Heart left ventricle (tissue), 16 donors: ENCODE data around the gene CETP. TPM values are rescaled to one million over a fixed set of nuclear protein-coding genes. Genes with fewer than 3 reads are reported as not detected.

Experiments used
- ATAC-seq, 4 donors: fragments of 200-7000 bp; cut with Tn5 transposase; one replicate each; pipeline ENCODE4 v1.9.1; 2020 to 2022; ENCODE audit warnings: moderate library complexity in 4 of 4, mild to moderate bottlenecking in 3 of 4, moderate number of reproducible peaks in 1 of 4
- DNase-seq, 5 donors: peaks; one replicate each; pipeline ENCODE4 v3.0.0-alpha.2; 2020
- H3K27ac ChIP-seq, 12 donors: fragments of 200-600 bp; sonication (generic) in 4 of 12; one replicate each; pipeline versions ENCODE4 v1.5.0 to v1.8.0; 2016 to 2022; ENCODE audit warnings: mild to moderate bottlenecking in 2 of 12
- H3K27me3 ChIP-seq, 9 donors: fragments of 200-600 bp; sonication (generic) in 2 of 9; one replicate each; pipeline versions ENCODE4 v1.5.1 to v1.8.0; 2016 to 2022; ENCODE audit warnings: mild to moderate bottlenecking in 3 of 9
- H3K36me3 ChIP-seq, 9 donors: fragments of 200-600 bp; sonication (generic) in 2 of 9; one replicate each; pipeline versions ENCODE4 v1.5.0 to v1.8.0; 2018 to 2022; ENCODE audit warnings: mild to moderate bottlenecking in 2 of 9
- H3K4me1 ChIP-seq, 12 donors: fragments of 200-600 bp; sonication (generic) in 4 of 12; one replicate each; pipeline versions ENCODE4 v1.5.0 to v1.8.0; 2016 to 2022; ENCODE audit warnings: mild to moderate bottlenecking in 3 of 12
- H3K4me3 ChIP-seq, 12 donors: fragments of 200-600 bp; sonication (generic) in 4 of 12; one replicate each; pipeline versions ENCODE4 v1.5.0 to v1.8.0; 2017 to 2022; ENCODE audit warnings: mild to moderate bottlenecking in 9 of 12, moderate library complexity in 4 of 12
- H3K9me3 ChIP-seq, 12 donors: fragments of 200-600 bp; sonication (generic) in 4 of 12; one replicate each; pipeline versions ENCODE4 v1.5.0 to v1.8.0; 2016 to 2022; ENCODE audit warnings: mild to moderate bottlenecking in 1 of 12
- CTCF ChIP-seq, 12 donors: fragments of 200-600 bp; sonication (generic) in 4 of 12; IDR thresholded peaks; one replicate each; pipeline versions ENCODE4 v1.5.0 to v1.8.0; 2018 to 2022; ENCODE audit warnings: antibody characterized with exemption in 12 of 12, mild to moderate bottlenecking in 5 of 12
- POLR2A ChIP-seq, 2 donors: fragments of 450-650 bp; IDR thresholded peaks; one replicate each; pipeline ENCODE4 v1.6.1; 2017; ENCODE audit warnings: antibody characterized with exemption in 2 of 2, mild to moderate bottlenecking in 2 of 2, moderate library complexity in 2 of 2
- WGBS, 4 donors: extraction: QIAGEN DNeasy Blood & Tissue Kit in 2 of 4; methylation state at CpG; one replicate each; pipeline versions ENCODE4 v1.1.5 to v1.1.7; 2013 to 2018; 5-methylcytosine and 5-hydroxymethylcytosine counted together
- intact Hi-C, 10 donors: fragments of 100-400 bp; cut with DNase I; formaldehyde crosslinking; loops; one replicate each; pipeline versions ENCODE4 v1.11.1 to v1.14.2; 2022
- polyA plus RNA-seq, 2 donors: library from polyadenylated mRNA; stranded (reverse); fragments of 200-250 nt; gene quantifications; one replicate each; pipeline ENCODE4 v1.2.3, GENCODE V29; 2013
- total RNA-seq, 9 donors: library from RNA; depleted of rRNA in 2 of 9; stranded (reverse); fragments of >200 nt in 2 of 9; fragmentation: NEBNext Ultra II Directional in 3 of 9; extraction: Animal tissue kit (Norgen Biotek cat#: 25700) in 3 of 9; gene quantifications; one replicate each; pipeline versions ENCODE4 v1.1.0 to v1.2.4, GENCODE V29; 2016 to 2023
- donor health status: ischemic (EF 13 %, LVEDD 7.1; RV severe dilation, severe dysfunction).
- donor health status: healthy with polysubstance abuse.
- donor health status: DM: no; HTN: yes; CAD: no.
- donor health status: DM: no; HTN: no; CAD: no.
- donor health status: ischemic (EF 25% LVEDD 6.9; RV normal size, moderate dysfunction).
- donor health status: ischemic (EF 25% LVEDD 5.7; RV mildly dilated, moderate dysfunction).
- donor health status: healthy.
- donor health status: DM: yes; HTN: yes; CAD: no.
- donor health status: ischemic (EF 35%, LVEDD 5.7; RV mildly dilated, moderate dysfunction).
- donor health status: nonischemic (EF 11% LVEDD 7.7; RV severe dilation, severe dysfunction).
- donor health status: DM: yes; HTN: yes; CAD: no.
- donor health status: PGD.
- donor health status: ischemic (EF 29% LVEDD 5.4; RV normal size, mild dysfunction).
- donor health status: nonischemic (EF 23%, LVEDD 6.1; RV moderate dilation, normal function).

The CETP gene
- total and polyA plus RNA-seq, 11 donors: 0.23 to 3.1 (median 0.31) TPM; not detected in 3

DNA sequence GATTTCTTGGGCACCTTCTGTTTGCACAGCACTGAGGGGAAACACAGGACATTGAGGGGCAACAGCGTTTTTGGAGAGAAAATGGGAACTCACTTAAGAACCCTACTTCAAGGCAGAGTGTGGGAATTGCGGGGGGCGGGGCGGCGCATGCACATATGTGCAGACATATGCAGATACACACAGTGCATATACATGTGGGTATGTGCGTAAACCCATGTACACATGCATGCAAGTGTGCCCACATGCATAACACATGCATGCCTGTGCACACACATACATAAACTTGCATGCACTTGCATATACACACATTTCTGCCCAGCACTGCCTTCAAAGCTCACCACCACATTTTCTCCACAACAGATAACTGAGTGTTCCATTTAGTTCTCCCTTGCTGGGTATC is 60.0 kb downstream of the CETP start:
- DNase-seq (no peak), ATAC-seq (no peak)
- Histone ChIP-seq H3K4me3 (no peak overlapping the region), H3K36me3 (peaks cover 0 to 97% (median 45%) of the 10 kb centered on the region in 9 donors), H3K9me3 (peaks cover 0 to 3% (median 0%) of the 10 kb centered on the region in 12 donors), H3K4me1 (peaks cover 0 to 28% (median 0%) of the 10 kb centered on the region in 12 donors), H3K27me3 (no peaks in the 10 kb centered on the region), H3K27ac (no peak overlapping the region)
- intact Hi-C loops: loop anchor here in 1 of 10 donors (5.0 kb wide), 1 partner anchor 54 kb away; no protein-coding TSS in a partner anchor
- no peak for TF ChIP-seq POLR2A (IDR thresholded peaks at IDR 0.05)
- 95 to 96% (median 96%) methylated on average over 6 of the region's 6 CpGs for WGBS, 4 donors

GRCh38 chr16:57022445-57022844 is 60.7 kb downstream of the CETP start:
- H3K27me3 ChIP-seq: no peaks in the 10 kb centered on the region
- 92 to 93% (median 92%) methylated on average over 7 of the region's 7 CpGs for WGBS, 4 donors
- H3K4me1 ChIP-seq: peaks cover 0 to 28% (median 0%) of the 10 kb centered on the region in 12 donors
- no peak for TF ChIP-seq CTCF (IDR thresholded peaks at IDR 0.05)
- TF ChIP-seq POLR2A (IDR thresholded peaks at IDR 0.05): no peak
- H3K4me3 ChIP-seq: no peak overlapping the region
- intact Hi-C loops: loop anchor here in 1 of 10 donors (5.0 kb wide), 1 partner anchor 55 kb away; no protein-coding TSS in a partner anchor
- H3K27ac ChIP-seq: no peak overlapping the region
- ATAC-seq (no peak), DNase-seq (no peak)
- H3K9me3 ChIP-seq: peaks cover 0 to 3% (median 0%) of the 10 kb centered on the region in 12 donors
- H3K36me3 ChIP-seq: peaks cover 0 to 97% (median 45%) of the 10 kb centered on the region in 9 donors

DNA sequence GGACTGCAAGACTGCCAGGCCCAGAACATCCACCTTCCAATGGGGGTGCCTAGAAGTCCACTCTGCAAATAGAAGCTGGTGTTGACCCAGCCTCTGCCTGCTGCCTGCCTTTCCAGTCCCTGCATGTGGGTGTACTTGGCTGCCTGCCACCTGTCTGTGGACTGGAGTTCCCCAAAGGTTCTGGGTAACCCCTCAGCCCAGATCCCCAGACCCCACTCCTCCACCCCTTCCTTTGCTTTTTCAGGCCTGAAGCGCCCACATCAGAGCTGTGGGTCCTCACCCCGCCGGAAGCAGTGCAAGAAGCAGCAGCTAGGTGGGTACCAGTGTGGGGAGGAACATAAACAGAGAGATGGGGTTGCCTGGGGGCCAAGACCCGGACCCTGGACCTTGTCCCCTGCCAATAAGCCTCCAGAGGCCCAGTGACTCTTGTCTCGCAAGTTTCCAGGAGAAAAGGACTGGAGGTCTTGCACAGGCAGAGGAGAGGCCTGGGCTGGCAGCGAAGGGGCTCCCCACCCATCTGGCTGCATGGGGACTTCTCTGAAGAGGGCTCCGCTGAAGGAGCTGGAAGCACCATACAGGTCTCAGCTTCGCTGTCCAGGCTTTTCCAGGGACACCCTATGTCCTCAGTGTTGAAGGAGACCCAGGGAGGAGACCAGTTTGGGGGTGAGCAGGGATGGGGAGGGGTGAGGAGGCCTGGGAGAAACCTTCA is 61.9 kb downstream of the CETP start:
- TF ChIP-seq POLR2A (IDR thresholded peaks at IDR 0.05) (no peak), CTCF (IDR thresholded peaks at IDR 0.05) (no peak)
- no peak for ATAC-seq
- WGBS, 4 donors: 89 to 96% (median 92%) methylated on average over 8 of the region's 8 CpGs
- intact Hi-C loops: loop anchor here in 1 of 10 donors (5.0 kb wide), 1 partner anchor 56 kb away; no protein-coding TSS in a partner anchor
- peak overlapping the region in 1 of 12 donors; percentile 37 for H3K27ac ChIP-seq
- H3K36me3 ChIP-seq: peaks cover 0 to 96% (median 37%) of the 10 kb centered on the region in 9 donors
- no peaks in the 10 kb centered on the region for H3K27me3 ChIP-seq
- H3K4me3 ChIP-seq: no peak overlapping the region
- H3K9me3 ChIP-seq: peaks cover 0 to 3% (median 0%) of the 10 kb centered on the region in 12 donors
- peaks cover 0 to 28% (median 0%) of the 10 kb centered on the region in 12 donors for H3K4me1 ChIP-seq
- no peak for DNase-seq

GRCh38 chr16:57024894-57025680 is 63.3 kb downstream of the CETP start:
- DNase-seq: no peak
- Histone ChIP-seq H3K4me1 (peaks cover 0 to 28% (median 0%) of the 10 kb centered on the region in 12 donors), H3K27ac (no peak overlapping the region), H3K36me3 (peaks cover 0 to 96% (median 24%) of the 10 kb centered on the region in 9 donors), H3K4me3 (no peak overlapping the region), H3K9me3 (no peaks in the 10 kb centered on the region), H3K27me3 (no peaks in the 10 kb centered on the region)
- TF ChIP-seq CTCF (IDR thresholded peaks at IDR 0.05): no peak
- no peak for TF ChIP-seq POLR2A (IDR thresholded peaks at IDR 0.05)
- no peak for ATAC-seq
- 91 to 93% (median 93%) methylated on average over 17 to 19 of the region's 19 CpGs for WGBS, 4 donors
- intact Hi-C loops: loop anchor here in 1 of 10 donors (5.0 kb wide), 1 partner anchor 58 kb away; no protein-coding TSS in a partner anchor
